ENCODE measurements around the gene ZNF292. TPM values are rescaled to one million over a fixed set of nuclear protein-coding genes. Genes with fewer than 3 reads are reported as not detected.
"Not testable (repeated sequence)": the region's sequence is repeated elsewhere in the genome, so short reads cannot be mapped to it uniquely, and the experiment has no call there.

ZNF292 gene
- total and polyA plus RNA-seq, 8 donors: 4.2 to 28.5 (median 16.3) TPM

DNA sequence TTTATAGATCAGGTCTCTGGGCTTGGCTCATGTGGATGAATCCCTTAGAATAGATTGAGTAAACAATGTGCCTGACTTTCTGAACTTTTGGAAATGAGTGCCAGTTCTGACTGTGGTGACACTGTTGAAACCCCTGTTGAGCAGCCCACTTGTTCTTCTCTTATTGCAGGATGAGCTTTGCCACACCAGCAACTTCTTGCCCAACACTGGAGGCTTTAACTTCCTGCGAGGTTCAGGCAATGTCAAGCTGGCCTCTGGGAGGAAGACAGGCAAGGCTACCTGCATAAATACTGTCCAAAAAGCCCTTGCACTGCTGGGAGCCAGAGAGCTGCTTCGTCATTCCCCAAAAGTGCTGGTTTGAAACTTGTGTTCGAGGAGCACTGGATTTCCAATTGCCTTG, 134.2 kb downstream of the ZNF292 start:
- FAIRE-seq: no peak
- H3K4me3 ChIP-seq: no peak overlapping the region
- 72 to 85% methylated on average over 3 of the region's 3 CpGs for WGBS, 2 donors

DNA sequence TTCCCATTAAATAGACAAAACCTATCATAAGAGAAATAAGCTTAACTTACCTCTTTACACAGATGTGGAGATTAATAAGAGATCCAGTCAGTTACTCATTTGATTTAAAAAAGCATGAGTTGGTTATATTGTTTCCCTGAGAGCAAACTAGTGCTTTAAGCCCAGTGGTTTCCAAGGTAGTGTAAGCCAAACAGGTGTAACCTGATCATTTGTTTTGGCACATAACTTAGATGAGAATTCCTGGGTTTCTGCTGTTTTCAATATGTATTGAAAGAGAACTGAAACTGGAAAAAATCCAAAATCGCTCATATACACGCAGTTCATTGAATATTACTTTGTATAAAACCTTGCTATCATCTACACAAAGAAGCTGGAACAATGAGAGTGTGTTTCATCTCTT, 136.5 kb downstream of the ZNF292 start:
- H3K36me3 ChIP-seq: no peaks in the 10 kb centered on the region
- TF ChIP-seq, protein P1, sequence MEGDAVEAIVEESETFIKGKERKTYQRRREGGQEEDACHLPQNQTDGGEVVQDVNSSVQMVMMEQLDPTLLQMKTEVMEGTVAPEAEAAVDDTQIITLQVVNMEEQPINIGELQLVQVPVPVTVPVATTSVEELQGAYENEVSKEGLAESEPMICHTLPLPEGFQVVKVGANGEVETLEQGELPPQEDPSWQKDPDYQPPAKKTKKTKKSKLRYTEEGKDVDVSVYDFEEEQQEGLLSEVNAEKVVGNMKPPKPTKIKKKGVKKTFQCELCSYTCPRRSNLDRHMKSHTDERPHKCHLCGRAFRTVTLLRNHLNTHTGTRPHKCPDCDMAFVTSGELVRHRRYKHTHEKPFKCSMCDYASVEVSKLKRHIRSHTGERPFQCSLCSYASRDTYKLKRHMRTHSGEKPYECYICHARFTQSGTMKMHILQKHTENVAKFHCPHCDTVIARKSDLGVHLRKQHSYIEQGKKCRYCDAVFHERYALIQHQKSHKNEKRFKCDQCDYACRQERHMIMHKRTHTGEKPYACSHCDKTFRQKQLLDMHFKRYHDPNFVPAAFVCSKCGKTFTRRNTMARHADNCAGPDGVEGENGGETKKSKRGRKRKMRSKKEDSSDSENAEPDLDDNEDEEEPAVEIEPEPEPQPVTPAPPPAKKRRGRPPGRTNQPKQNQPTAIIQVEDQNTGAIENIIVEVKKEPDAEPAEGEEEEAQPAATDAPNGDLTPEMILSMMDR (IDR thresholded peaks at IDR 0.05): no peak
- H3K27me3 ChIP-seq: no peaks in the 10 kb centered on the region
- ATAC-seq: peak in 3 of 4 donors; percentile 44 to 73 (median 60)
- no peak for FAIRE-seq
- intact Hi-C loops (cut with DNase I): no loop called here
- no peak overlapping the region for H3K4me3 ChIP-seq
- no peaks in the 10 kb centered on the region for H3K9me3 ChIP-seq
- no peak overlapping the region for H3K27ac ChIP-seq
- 18 to 28% methylated on average over 2 of the region's 2 CpGs for WGBS, 2 donors
- DNase-seq: no peak
- peaks cover 0 to 5% (median 0%) of the 10 kb centered on the region in 3 donors for H3K4me1 ChIP-seq

More for the DNA sequence above, 134.2 kb downstream of the ZNF292 start:
- Histone ChIP-seq H3K27me3 (no peaks in the 10 kb centered on the region), H3K27ac (no peak overlapping the region), H3K4me1 (peaks cover 0 to 5% (median 0%) of the 10 kb centered on the region in 3 donors), H3K9me3 (no peaks in the 10 kb centered on the region), H3K36me3 (no peaks in the 10 kb centered on the region)
- no peak for ATAC-seq
- intact Hi-C loops (cut with DNase I): no loop called here
- no peak for DNase-seq
- TF ChIP-seq, protein P1 (IDR thresholded peaks at IDR 0.05): no peak

DNA sequence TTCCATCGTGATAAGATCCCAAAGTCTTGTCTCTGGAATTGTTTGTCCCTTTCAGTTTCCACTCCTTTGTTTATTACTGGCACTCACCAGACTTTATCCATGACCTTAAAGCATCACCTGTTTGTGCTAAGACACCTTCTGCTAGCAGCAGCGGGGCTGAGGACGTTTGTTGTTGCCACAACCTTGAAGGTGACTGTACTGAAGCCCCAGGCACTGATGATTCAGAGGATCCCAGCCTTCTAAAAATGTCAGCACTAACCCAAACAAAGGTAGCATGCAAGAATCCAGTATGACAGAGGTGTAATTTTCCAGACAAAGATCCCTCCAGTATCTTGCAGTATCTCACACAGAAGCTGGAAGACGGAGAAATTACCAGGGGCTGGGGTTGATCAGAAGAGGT, 138.2 kb downstream of the ZNF292 start:
- peaks cover 0 to 5% (median 0%) of the 10 kb centered on the region in 3 donors for H3K4me1 ChIP-seq
- no peak overlapping the region for H3K4me3 ChIP-seq
- intact Hi-C loops (cut with DNase I): no loop called here
- ATAC-seq (no peak), FAIRE-seq (no peak), DNase-seq (no peak)
- H3K27ac ChIP-seq: no peak overlapping the region
- no peaks in the 10 kb centered on the region for H3K27me3 ChIP-seq
- TF ChIP-seq, protein P1 (IDR thresholded peaks at IDR 0.05): no peak
- no peaks in the 10 kb centered on the region for H3K36me3 ChIP-seq
- no peaks in the 10 kb centered on the region for H3K9me3 ChIP-seq
- WGBS, 2 donors: 69 to 80% methylated on average over 4 of the region's 4 CpGs

DNA sequence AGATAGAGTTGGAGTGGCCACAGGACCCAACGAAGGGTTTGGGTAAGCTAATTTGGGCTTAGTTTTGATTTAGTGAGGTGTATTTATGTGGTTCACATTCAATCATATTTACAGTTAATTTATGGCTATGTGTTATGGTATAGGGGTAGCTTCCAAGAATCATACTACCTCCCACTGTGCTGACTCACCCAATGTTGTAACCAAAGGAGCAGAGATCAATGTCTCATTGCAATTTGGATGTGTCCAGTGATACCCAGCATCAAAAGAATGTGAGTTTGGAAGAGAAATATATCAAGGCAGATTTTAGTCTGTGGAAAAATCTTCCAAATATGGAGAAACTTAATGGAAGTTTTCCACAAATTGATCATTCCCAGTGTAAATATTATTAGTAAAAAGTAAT, 141.8 kb downstream of the ZNF292 start:
- FAIRE-seq: no peak
- intact Hi-C loops (cut with DNase I): no loop called here

DNA sequence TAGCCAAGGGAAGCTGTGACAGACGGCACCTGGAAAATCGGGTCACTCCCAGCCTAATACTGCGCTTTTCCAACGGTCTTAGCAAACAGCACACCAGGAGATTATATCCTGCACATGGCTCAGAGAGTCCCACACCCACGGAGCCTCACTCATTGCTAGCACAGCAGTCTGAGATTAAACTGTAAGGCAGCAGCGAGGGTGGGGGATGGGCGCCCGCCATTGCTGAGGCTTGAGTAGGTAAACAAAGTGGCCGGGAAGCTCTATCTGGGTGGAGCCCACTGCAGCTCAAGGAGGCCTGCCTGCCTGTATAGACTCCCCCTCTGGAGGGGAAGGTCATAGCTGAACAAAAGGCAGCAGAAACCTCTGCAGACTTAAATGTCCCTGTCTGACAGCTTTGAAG, 145.9 kb downstream of the ZNF292 start:
- H3K27ac ChIP-seq; H3K36me3 ChIP-seq; intact Hi-C loops (cut with DNase I); DNase-seq; H3K4me1 ChIP-seq; H3K9me3 ChIP-seq; FAIRE-seq; H3K4me3 ChIP-seq; H3K27me3 ChIP-seq; ATAC-seq: not testable (repeated sequence)
- WGBS, 2 donors: 67 to 76% methylated on average over 8 to 9 of the region's 9 CpGs

More for the DNA sequence above, 141.8 kb downstream of the ZNF292 start:
- TF ChIP-seq, protein P1 (IDR thresholded peaks at IDR 0.05): no peak
- 56 to 81% methylated on average over 1 of the region's 1 CpG for WGBS, 2 donors
- peaks cover 0 to 2% (median 0%) of the 10 kb centered on the region in 3 donors for H3K4me1 ChIP-seq
- H3K4me3 ChIP-seq: no peak overlapping the region
- no peaks in the 10 kb centered on the region for H3K9me3 ChIP-seq
- DNase-seq (no peak), ATAC-seq (no peak)
- H3K27ac ChIP-seq: no peak overlapping the region
- H3K27me3 ChIP-seq: no peaks in the 10 kb centered on the region
- no peaks in the 10 kb centered on the region for H3K36me3 ChIP-seq
